ENCODE data around the gene MOCOS. TPM values are rescaled to one million over a fixed set of nuclear protein-coding genes. Genes with fewer than 3 reads are reported as not detected.

MOCOS gene
- total and polyA plus RNA-seq, 2 donors: 0.19 to 2.5 TPM

DNA sequence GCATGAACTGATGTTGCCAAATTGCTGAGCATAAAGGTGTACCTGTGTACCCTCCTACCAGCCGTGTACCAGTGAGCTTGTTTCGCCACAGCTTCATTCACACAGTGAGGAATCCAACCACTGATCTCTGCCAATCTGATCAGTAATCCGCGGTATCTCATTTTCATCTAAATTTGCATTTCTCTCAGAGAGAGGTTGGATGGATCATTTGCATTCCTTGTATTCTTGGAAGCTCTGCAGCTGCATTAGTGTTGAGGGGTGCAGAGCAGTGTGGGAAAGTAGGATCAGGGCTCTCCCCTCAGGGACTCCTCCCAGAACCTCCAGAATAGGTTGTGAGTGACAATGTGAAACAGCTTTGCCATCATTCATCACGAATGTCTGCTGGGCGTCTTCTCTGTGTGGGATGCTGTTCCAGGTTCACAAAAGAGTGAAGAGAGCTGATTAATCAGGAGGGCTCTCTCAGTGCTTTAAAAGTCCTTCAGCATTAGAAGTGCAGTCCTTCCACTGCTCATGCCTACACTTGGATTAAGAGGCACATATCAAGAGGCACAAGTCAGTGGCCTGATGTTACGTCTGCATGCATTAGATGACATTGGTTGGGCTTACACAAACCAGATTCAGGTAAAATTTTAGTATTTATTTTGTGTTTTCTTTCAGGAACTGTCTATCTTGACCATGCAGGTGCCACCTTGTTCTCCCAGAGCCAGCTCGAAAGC is 7.5 kb downstream of the MOCOS start:
- Histone ChIP-seq H3K4me3 (ENCODE audit: low read length in 2 of 2) (no peak overlapping the region), H3K27me3 (ENCODE audit: control insufficient read depth in 2 of 2, insufficient read depth in 1 of 2, low read length in 1 of 2) (peaks cover 0 to 9% of the 10 kb centered on the region in 2 donors), H3K4me1 (ENCODE audit: control insufficient read depth in 2 of 2, insufficient read depth in 2 of 2, low read length in 2 of 2) (no peaks in the 10 kb centered on the region), H3K36me3 (ENCODE audit: control insufficient read depth in 2 of 2, insufficient read depth in 2 of 2, low read length in 1 of 2) (no peaks in the 10 kb centered on the region), H3K9me3 (ENCODE audit: control insufficient read depth in 2 of 2, insufficient read depth in 1 of 2, low read length in 1 of 2) (no peaks in the 10 kb centered on the region), H3K27ac (ENCODE audit: low read depth in 1 of 2, low read length in 1 of 2) (no peak overlapping the region)
- WGBS: 93% methylated on average over 8 of the region's 8 CpGs
- no peak for DNase-seq (ENCODE audit: low read depth in 6 of 9, low spot score in 9 of 9)

- no peak for DNase-seq (ENCODE audit: low read depth in 6 of 9, low spot score in 9 of 9)
- no peak overlapping the region for H3K27ac ChIP-seq (ENCODE audit: low read depth in 1 of 2, low read length in 1 of 2)
- WGBS: 93% methylated on average over 3 of the region's 3 CpGs
These were observed 8.3 kb downstream of the MOCOS start for GRCh38 chr18:36195427-36196122.

GRCh38 chr18:36196238-36196995 is 9.1 kb downstream of the MOCOS start:
- no peaks in the 10 kb centered on the region for H3K9me3 ChIP-seq (ENCODE audit: control insufficient read depth in 2 of 2, insufficient read depth in 1 of 2, low read length in 1 of 2)
- DNase-seq (ENCODE audit: low read depth in 6 of 9, low spot score in 9 of 9): no peak
- H3K4me3 ChIP-seq (ENCODE audit: low read length in 2 of 2): no peak overlapping the region
- peaks cover 0 to under 1% of the 10 kb centered on the region in 2 donors for H3K27me3 ChIP-seq (ENCODE audit: control insufficient read depth in 2 of 2, insufficient read depth in 1 of 2, low read length in 1 of 2)
- 96% methylated on average over 6 of the region's 6 CpGs for WGBS
- H3K36me3 ChIP-seq (ENCODE audit: control insufficient read depth in 2 of 2, insufficient read depth in 2 of 2, low read length in 1 of 2): no peaks in the 10 kb centered on the region
- no peak overlapping the region for H3K27ac ChIP-seq (ENCODE audit: low read depth in 1 of 2, low read length in 1 of 2)
- H3K4me1 ChIP-seq (ENCODE audit: control insufficient read depth in 2 of 2, insufficient read depth in 2 of 2, low read length in 2 of 2): no peaks in the 10 kb centered on the region

More at GRCh38 chr18:36195427-36196122, 8.3 kb downstream of the MOCOS start:
- Histone ChIP-seq H3K9me3 (ENCODE audit: control insufficient read depth in 2 of 2, insufficient read depth in 1 of 2, low read length in 1 of 2) (no peaks in the 10 kb centered on the region), H3K4me3 (ENCODE audit: low read length in 2 of 2) (no peak overlapping the region), H3K4me1 (ENCODE audit: control insufficient read depth in 2 of 2, insufficient read depth in 2 of 2, low read length in 2 of 2) (no peaks in the 10 kb centered on the region), H3K27me3 (ENCODE audit: control insufficient read depth in 2 of 2, insufficient read depth in 1 of 2, low read length in 1 of 2) (peaks cover 0 to 3% of the 10 kb centered on the region in 2 donors), H3K36me3 (ENCODE audit: control insufficient read depth in 2 of 2, insufficient read depth in 2 of 2, low read length in 1 of 2) (no peaks in the 10 kb centered on the region)

DNA sequence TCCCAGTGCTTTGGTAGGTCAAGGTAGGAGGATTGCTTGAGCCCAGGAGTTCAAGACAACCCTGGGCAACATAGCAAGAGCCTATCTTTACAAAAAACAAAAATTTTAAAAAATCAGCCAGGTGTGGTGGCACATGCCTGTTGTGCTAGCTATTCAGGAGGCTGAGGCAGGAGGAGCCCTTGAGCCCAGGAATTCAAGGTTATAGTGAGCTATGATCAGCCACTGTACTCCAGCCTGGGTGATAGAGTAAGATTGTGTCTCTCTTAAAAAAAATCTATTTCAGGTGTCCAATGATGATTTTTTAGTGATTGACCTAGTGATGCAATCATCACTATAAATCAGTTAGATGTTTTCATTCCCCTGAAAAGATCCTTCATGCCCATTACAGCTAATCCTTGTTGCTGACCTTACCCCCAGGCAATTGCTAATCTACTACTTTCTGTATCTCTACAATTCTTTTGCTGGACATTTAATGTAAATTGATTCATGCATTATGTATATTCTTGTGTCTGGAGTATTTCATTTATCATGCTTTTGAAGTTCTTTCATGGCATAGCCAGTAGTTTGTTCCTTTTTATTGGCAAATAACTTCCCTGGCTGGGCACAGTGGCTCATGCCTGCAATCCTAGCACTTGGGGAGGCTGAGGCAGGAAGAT is 10.3 kb downstream of the MOCOS start:
- no peaks in the 10 kb centered on the region for H3K4me1 ChIP-seq (ENCODE audit: control insufficient read depth in 2 of 2, insufficient read depth in 2 of 2, low read length in 2 of 2)
- no peak overlapping the region for H3K4me3 ChIP-seq (ENCODE audit: low read length in 2 of 2)
- no peaks in the 10 kb centered on the region for H3K27me3 ChIP-seq (ENCODE audit: control insufficient read depth in 2 of 2, insufficient read depth in 1 of 2, low read length in 1 of 2)
- no peaks in the 10 kb centered on the region for H3K9me3 ChIP-seq (ENCODE audit: control insufficient read depth in 2 of 2, insufficient read depth in 1 of 2, low read length in 1 of 2)
- no peak for DNase-seq (ENCODE audit: low read depth in 6 of 9, low spot score in 9 of 9)
- H3K36me3 ChIP-seq (ENCODE audit: control insufficient read depth in 2 of 2, insufficient read depth in 2 of 2, low read length in 1 of 2): no peaks in the 10 kb centered on the region
- no peak overlapping the region for H3K27ac ChIP-seq (ENCODE audit: low read depth in 1 of 2, low read length in 1 of 2)

- no peak overlapping the region for H3K4me3 ChIP-seq (ENCODE audit: low read length in 2 of 2)
- no peaks in the 10 kb centered on the region for H3K27me3 ChIP-seq (ENCODE audit: control insufficient read depth in 2 of 2, insufficient read depth in 1 of 2, low read length in 1 of 2)
- H3K9me3 ChIP-seq (ENCODE audit: control insufficient read depth in 2 of 2, insufficient read depth in 1 of 2, low read length in 1 of 2): no peaks in the 10 kb centered on the region
- H3K4me1 ChIP-seq (ENCODE audit: control insufficient read depth in 2 of 2, insufficient read depth in 2 of 2, low read length in 2 of 2): no peaks in the 10 kb centered on the region
- H3K36me3 ChIP-seq (ENCODE audit: control insufficient read depth in 2 of 2, insufficient read depth in 2 of 2, low read length in 1 of 2): no peaks in the 10 kb centered on the region
- 91% methylated on average over 22 of the region's 22 CpGs for WGBS
- no peak for DNase-seq (ENCODE audit: low read depth in 6 of 9, low spot score in 9 of 9)
- no peak overlapping the region for H3K27ac ChIP-seq (ENCODE audit: low read depth in 1 of 2, low read length in 1 of 2)
These were observed 12.5 kb downstream of the MOCOS start for GRCh38 chr18:36199691-36200295.

DNA sequence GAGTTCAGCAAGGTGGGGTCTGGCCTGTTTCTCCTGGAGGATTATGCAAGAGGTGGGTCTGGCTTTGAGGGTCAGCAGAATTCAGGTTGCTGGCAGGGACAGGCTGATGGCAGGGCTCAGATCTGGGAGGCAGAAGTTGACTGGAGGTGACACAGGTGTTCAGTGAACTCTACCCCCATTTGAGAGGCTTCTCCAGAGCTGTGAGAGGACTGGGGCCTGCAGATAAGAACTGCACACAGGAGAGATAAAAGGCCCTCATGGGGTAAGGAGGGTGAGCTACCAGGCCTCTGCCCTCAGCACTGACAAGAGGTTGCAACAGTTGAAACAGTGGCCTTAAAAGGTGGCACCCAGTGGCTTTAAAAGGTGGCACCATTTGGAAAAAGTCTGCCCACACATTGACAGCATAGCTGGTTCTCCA is 13.1 kb downstream of the MOCOS start:
- no peaks in the 10 kb centered on the region for H3K36me3 ChIP-seq (ENCODE audit: control insufficient read depth in 2 of 2, insufficient read depth in 2 of 2, low read length in 1 of 2)
- no peak overlapping the region for H3K4me3 ChIP-seq (ENCODE audit: low read length in 2 of 2)
- no peaks in the 10 kb centered on the region for H3K4me1 ChIP-seq (ENCODE audit: control insufficient read depth in 2 of 2, insufficient read depth in 2 of 2, low read length in 2 of 2)
- H3K9me3 ChIP-seq (ENCODE audit: control insufficient read depth in 2 of 2, insufficient read depth in 1 of 2, low read length in 1 of 2): no peaks in the 10 kb centered on the region
- no peaks in the 10 kb centered on the region for H3K27me3 ChIP-seq (ENCODE audit: control insufficient read depth in 2 of 2, insufficient read depth in 1 of 2, low read length in 1 of 2)
- no peak overlapping the region for H3K27ac ChIP-seq (ENCODE audit: low read depth in 1 of 2, low read length in 1 of 2)
- DNase-seq (ENCODE audit: low read depth in 6 of 9, low spot score in 9 of 9): no peak

GRCh38 chr18:36201765-36202164 is 14.5 kb downstream of the MOCOS start:
- DNase-seq (ENCODE audit: low read depth in 6 of 9, low spot score in 9 of 9): no peak

GRCh38 chr18:36203360-36203895 is 16.1 kb downstream of the MOCOS start:
- Histone ChIP-seq H3K27ac (ENCODE audit: low read depth in 1 of 2, low read length in 1 of 2) (no peak overlapping the region), H3K27me3 (ENCODE audit: control insufficient read depth in 2 of 2, insufficient read depth in 1 of 2, low read length in 1 of 2) (no peaks in the 10 kb centered on the region), H3K4me3 (ENCODE audit: low read length in 2 of 2) (no peak overlapping the region), H3K36me3 (ENCODE audit: control insufficient read depth in 2 of 2, insufficient read depth in 2 of 2, low read length in 1 of 2) (no peaks in the 10 kb centered on the region), H3K9me3 (ENCODE audit: control insufficient read depth in 2 of 2, insufficient read depth in 1 of 2, low read length in 1 of 2) (no peaks in the 10 kb centered on the region), H3K4me1 (ENCODE audit: control insufficient read depth in 2 of 2, insufficient read depth in 2 of 2, low read length in 2 of 2) (no peaks in the 10 kb centered on the region)
- DNase-seq (ENCODE audit: low read depth in 6 of 9, low spot score in 9 of 9): no peak
- 88% methylated on average over 7 of the region's 7 CpGs for WGBS

More at GRCh38 chr18:36201765-36202164, 14.5 kb downstream of the MOCOS start:
- H3K9me3 ChIP-seq (ENCODE audit: control insufficient read depth in 2 of 2, insufficient read depth in 1 of 2, low read length in 1 of 2): no peaks in the 10 kb centered on the region
- WGBS: 98% methylated on average over 2 of the region's 2 CpGs
- no peaks in the 10 kb centered on the region for H3K27me3 ChIP-seq (ENCODE audit: control insufficient read depth in 2 of 2, insufficient read depth in 1 of 2, low read length in 1 of 2)
- H3K4me1 ChIP-seq (ENCODE audit: control insufficient read depth in 2 of 2, insufficient read depth in 2 of 2, low read length in 2 of 2): no peaks in the 10 kb centered on the region
- no peaks in the 10 kb centered on the region for H3K36me3 ChIP-seq (ENCODE audit: control insufficient read depth in 2 of 2, insufficient read depth in 2 of 2, low read length in 1 of 2)
- no peak overlapping the region for H3K27ac ChIP-seq (ENCODE audit: low read depth in 1 of 2, low read length in 1 of 2)
- H3K4me3 ChIP-seq (ENCODE audit: low read length in 2 of 2): no peak overlapping the region
